Endothelial cell (in vitro differentiated cells): Measurements from ENCODE around the gene RIMKLB. TPM values are rescaled to one million over a fixed set of nuclear protein-coding genes. Genes with fewer than 3 reads are reported as not detected.

ENCODE experiments used
- DNase-seq: peaks from one replicate; pipeline ENCODE4 v3.0.0; 2021; ENCODE audit warnings: low spot score
- H3K27ac Mint-ChIP-seq: one replicate; pipeline ENCODE4 v1.8.0; 2021; ENCODE audit warnings: mixed read lengths, inconsistent platforms; ENCODE audit not compliant: unreplicated experiment
- H3K27me3 Mint-ChIP-seq: one replicate; pipeline ENCODE4 v1.8.0; 2021; ENCODE audit warnings: mild to moderate bottlenecking, moderate library complexity, mixed read lengths, inconsistent platforms; ENCODE audit not compliant: unreplicated experiment
- H3K36me3 Mint-ChIP-seq: one replicate; pipeline ENCODE4 v1.8.0; 2021; ENCODE audit warnings: mild to moderate bottlenecking, low read depth, mixed read lengths, inconsistent platforms; ENCODE audit not compliant: unreplicated experiment
- H3K4me1 Mint-ChIP-seq: one replicate; pipeline ENCODE4 v1.8.0; 2021; ENCODE audit warnings: mild to moderate bottlenecking, mixed read lengths, inconsistent platforms; ENCODE audit not compliant: unreplicated experiment
- H3K4me3 Mint-ChIP-seq: one replicate; pipeline ENCODE4 v1.8.0; 2021; ENCODE audit warnings: mild to moderate bottlenecking, mixed read lengths, inconsistent platforms; ENCODE audit not compliant: unreplicated experiment
- H3K9me3 Mint-ChIP-seq: one replicate; pipeline ENCODE4 v1.8.0; 2021; ENCODE audit warnings: mixed read lengths, inconsistent platforms; ENCODE audit not compliant: unreplicated experiment
- total RNA-seq: library from RNA; stranded (reverse); fragmentation: NEBNext Ultra II Directional; extraction: Animal tissue kit (Norgen Biotek cat#: 25700); gene quantifications from one replicate; pipeline ENCODE4 v1.2.1, GENCODE V29; 2021; ENCODE audit not compliant: unreplicated experiment
- TF ChIP-seq, protein P1 (sequence below): fragments of 200-600 bp; sonication (generic); IDR thresholded peaks from one replicate; pipeline ENCODE4 v1.5.0; 2021; ENCODE audit warnings: antibody characterized with exemption; ENCODE audit not compliant: unreplicated experiment

Gene RIMKLB
- total RNA-seq, 1 donor from 2014 or later, result 101 TPM

- H3K27ac Mint-ChIP-seq, result no peak overlapping the region
- no peak overlapping the region for H3K4me3 Mint-ChIP-seq
- H3K27me3 Mint-ChIP-seq, result peaks cover 4% of the 10 kb centered on the region
- DNase-seq, result no peak
- TF ChIP-seq, protein P1, sequence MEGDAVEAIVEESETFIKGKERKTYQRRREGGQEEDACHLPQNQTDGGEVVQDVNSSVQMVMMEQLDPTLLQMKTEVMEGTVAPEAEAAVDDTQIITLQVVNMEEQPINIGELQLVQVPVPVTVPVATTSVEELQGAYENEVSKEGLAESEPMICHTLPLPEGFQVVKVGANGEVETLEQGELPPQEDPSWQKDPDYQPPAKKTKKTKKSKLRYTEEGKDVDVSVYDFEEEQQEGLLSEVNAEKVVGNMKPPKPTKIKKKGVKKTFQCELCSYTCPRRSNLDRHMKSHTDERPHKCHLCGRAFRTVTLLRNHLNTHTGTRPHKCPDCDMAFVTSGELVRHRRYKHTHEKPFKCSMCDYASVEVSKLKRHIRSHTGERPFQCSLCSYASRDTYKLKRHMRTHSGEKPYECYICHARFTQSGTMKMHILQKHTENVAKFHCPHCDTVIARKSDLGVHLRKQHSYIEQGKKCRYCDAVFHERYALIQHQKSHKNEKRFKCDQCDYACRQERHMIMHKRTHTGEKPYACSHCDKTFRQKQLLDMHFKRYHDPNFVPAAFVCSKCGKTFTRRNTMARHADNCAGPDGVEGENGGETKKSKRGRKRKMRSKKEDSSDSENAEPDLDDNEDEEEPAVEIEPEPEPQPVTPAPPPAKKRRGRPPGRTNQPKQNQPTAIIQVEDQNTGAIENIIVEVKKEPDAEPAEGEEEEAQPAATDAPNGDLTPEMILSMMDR, result no peak
- no peaks in the 10 kb centered on the region for H3K9me3 Mint-ChIP-seq
- no peaks in the 10 kb centered on the region for H3K36me3 Mint-ChIP-seq
- H3K4me1 Mint-ChIP-seq, result peaks cover 39% of the 10 kb centered on the region
Measured at GRCh38 chr12:8678661-8679111, 19.1 kb upstream of the RIMKLB start.

DNA sequence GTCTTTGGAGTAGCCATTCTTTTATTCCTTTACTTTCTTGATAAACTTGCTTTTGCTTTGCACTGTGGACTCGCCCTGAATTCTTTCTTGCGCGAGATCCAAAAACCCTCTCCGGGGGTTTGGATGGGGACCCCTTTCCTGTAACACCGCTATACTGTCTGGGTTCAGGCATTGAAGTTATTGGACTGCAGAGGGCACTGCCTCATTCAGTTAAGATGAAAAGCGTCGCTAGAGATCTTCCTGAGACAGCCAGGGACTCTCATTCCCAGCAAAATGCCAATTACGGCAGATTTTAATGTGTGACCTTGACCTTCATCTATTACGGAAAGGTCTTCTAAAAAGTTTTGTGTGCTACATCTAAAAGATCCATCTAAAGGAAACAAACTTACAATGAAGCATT is 17.3 kb upstream of the RIMKLB start:
- TF ChIP-seq, protein P1, result no peak
- Mint-ChIP-seq H3K9me3 (no peaks in the 10 kb centered on the region), H3K4me3 (peak overlapping the region; percentile 31), H3K27ac (no peak overlapping the region), H3K36me3 (no peaks in the 10 kb centered on the region), H3K27me3 (peaks cover 2% of the 10 kb centered on the region), H3K4me1 (peaks cover 34% of the 10 kb centered on the region)
- DNase-seq, result no peak

DNA sequence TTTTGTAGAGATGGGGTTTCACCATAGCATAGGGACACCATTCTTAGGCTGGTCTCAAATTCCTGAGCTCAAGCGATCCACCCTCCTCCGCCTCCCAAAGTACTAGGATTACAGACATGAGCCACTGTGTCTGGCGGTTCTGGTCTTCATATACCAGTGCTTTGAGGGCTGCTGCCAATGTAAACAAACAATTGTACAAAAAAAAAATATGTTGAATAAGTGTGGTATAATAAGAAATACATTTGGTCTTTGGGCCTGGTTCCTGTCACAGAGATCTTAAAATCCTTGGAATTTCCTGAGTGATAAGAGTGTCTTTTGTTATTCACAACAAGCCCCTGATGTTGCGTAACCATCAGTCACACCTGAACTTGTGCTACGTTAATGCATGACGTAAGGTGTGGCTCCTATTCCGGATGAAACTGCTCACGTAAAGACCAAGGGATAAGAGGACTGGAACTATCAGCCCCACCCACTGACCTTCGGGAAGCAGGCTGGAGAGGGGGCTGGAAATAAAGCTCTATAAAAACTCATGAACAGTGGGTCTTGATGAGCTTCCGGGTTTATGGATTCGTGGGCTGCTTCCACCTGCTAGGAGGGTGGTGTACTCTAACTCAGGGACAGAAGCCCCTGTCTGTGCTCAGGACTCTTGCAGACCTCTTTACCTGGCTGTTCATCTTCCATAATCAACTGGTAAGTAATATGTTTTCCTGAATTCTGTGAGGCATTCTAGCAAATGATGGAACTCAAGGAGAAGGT is 16.5 kb upstream of the RIMKLB start:
- Mint-ChIP-seq H3K27me3 (no peaks in the 10 kb centered on the region), H3K4me1 (peaks cover 29% of the 10 kb centered on the region), H3K36me3 (no peaks in the 10 kb centered on the region), H3K9me3 (no peaks in the 10 kb centered on the region), H3K27ac (no peak overlapping the region), H3K4me3 (no peak overlapping the region)
- TF ChIP-seq, protein P1, result no peak
- DNase-seq, result no peak

DNA sequence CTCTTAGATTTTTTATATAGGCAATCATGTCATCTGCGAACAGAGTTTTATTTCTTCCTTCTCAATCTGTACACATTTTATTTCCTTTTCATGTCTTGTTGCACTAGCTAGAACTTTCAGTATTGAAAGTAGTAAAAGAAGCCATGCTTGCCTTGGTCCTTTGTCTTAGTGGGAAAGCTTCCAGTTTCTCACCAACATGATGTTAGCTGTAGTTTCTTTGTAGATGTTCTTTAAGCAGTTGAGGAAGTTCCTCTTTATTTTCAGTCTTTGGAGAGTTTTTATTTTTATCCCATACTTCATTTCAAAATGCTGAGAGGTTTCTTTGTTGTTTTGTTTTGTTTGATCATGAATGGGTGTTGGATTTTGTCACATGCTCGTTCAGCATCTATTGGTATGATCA is 12.7 kb upstream of the RIMKLB start:
- Mint-ChIP-seq H3K4me3 (no peak overlapping the region), H3K27ac (peak overlapping the region; percentile 11), H3K36me3 (no peaks in the 10 kb centered on the region), H3K4me1 (peaks cover 26% of the 10 kb centered on the region), H3K9me3 (no peaks in the 10 kb centered on the region), H3K27me3 (no peaks in the 10 kb centered on the region)
- no peak for DNase-seq
- TF ChIP-seq, protein P1, result no peak

DNA sequence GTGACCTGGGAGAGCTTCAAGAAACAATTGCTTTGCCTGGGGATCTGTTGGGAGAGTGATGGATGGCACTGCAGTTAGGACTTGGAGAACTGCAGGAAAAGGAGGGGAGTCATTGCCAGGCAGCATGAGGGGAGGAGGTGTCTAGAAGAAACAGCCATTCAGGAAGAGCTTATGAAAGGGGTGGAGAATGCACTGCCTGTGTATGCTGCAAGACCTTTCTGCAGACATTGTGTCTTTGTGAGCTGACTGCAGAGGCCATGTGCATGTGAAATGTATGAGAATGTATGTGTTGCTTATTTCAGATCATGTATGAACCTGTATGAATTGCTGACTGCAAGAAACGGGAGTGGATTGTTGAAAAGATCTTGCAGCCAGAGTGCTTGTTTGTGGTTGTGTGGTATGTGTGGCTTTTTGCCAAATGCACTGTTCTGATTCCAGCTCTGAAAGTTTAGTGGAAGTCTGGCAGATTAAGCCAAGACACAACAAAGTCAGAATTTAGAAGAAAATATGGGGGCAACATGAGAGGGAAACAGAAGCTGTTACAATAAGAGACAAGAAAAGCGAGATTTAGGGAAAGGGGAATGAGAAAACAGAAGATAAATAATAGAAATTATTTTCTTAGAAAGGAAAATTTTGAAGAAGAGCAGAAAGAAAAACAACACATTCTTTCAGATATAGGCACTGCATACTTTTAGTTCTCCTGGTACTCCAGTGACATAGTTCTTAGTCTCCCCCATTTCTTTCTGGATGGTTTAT is 9.8 kb upstream of the RIMKLB start:
- no peak overlapping the region for H3K4me3 Mint-ChIP-seq
- no peaks in the 10 kb centered on the region for H3K9me3 Mint-ChIP-seq
- TF ChIP-seq, protein P1, result no peak
- H3K36me3 Mint-ChIP-seq, result no peaks in the 10 kb centered on the region
- peak; percentile 41 for DNase-seq
- H3K4me1 Mint-ChIP-seq, result peaks cover 26% of the 10 kb centered on the region
- peaks cover 3% of the 10 kb centered on the region for H3K27me3 Mint-ChIP-seq
- H3K27ac Mint-ChIP-seq, result no peak overlapping the region
